HG03565 (cell line): Measurements from ENCODE around the gene TOGARAM2.

Source experiments
- ATAC-seq: cut with Tn5 transposase; IDR thresholded peaks from one replicate; pipeline ENCODE4 v1.9.1; 2021; ENCODE audit warnings: mild to moderate bottlenecking, moderate library complexity; ENCODE audit not compliant: unreplicated experiment

Gene TOGARAM2

GRCh38 chr2:29017716-29018435 is 36.8 kb downstream of the TOGARAM2 start:
- no peak for ATAC-seq

GRCh38 chr2:29021886-29022285 is 40.8 kb downstream of the TOGARAM2 start:
- no peak for ATAC-seq

- ATAC-seq: no peak
Observed at GRCh38 chr2:29022679-29023078, 41.6 kb downstream of the TOGARAM2 start.

- ATAC-seq: no peak
Observed at GRCh38 chr2:29023188-29023587, 42.1 kb downstream of the TOGARAM2 start.

- ATAC-seq: no peak
Observed at GRCh38 chr2:29024882-29025430, 43.9 kb downstream of the TOGARAM2 start.

- no peak for ATAC-seq
Observed at GRCh38 chr2:29025711-29026110, 44.6 kb downstream of the TOGARAM2 start.

GRCh38 chr2:29031046-29031445 is 49.9 kb downstream of the TOGARAM2 start:
- ATAC-seq: no peak

GRCh38 chr2:29032189-29032588 is 51.1 kb downstream of the TOGARAM2 start:
- ATAC-seq: no peak

- no peak for ATAC-seq
Observed at GRCh38 chr2:29033172-29033571, 52.1 kb downstream of the TOGARAM2 start.

- ATAC-seq: no peak
Observed at GRCh38 chr2:29033656-29034055, 52.6 kb downstream of the TOGARAM2 start.

GRCh38 chr2:29035016-29035745 is 54.1 kb downstream of the TOGARAM2 start:
- no peak for ATAC-seq

- no peak for ATAC-seq
Observed at GRCh38 chr2:29039718-29040480, 58.8 kb downstream of the TOGARAM2 start.

- no peak for ATAC-seq
Observed at GRCh38 chr2:29040552-29040951, 59.5 kb downstream of the TOGARAM2 start.

GRCh38 chr2:29041161-29041660 is 60.1 kb downstream of the TOGARAM2 start:
- ATAC-seq: no peak

GRCh38 chr2:29042561-29043075 is 61.5 kb downstream of the TOGARAM2 start:
- ATAC-seq: no peak

GRCh38 chr2:29044459-29044858 is 63.4 kb downstream of the TOGARAM2 start:
- no peak for ATAC-seq

- no peak for ATAC-seq
Observed at GRCh38 chr2:29046321-29046720, 65.2 kb downstream of the TOGARAM2 start.

- ATAC-seq: no peak
Observed at GRCh38 chr2:29047083-29047845, 66.2 kb downstream of the TOGARAM2 start.

- no peak for ATAC-seq
Observed at GRCh38 chr2:29050591-29050990, 69.5 kb downstream of the TOGARAM2 start.

- no peak for ATAC-seq
Observed at GRCh38 chr2:29051730-29052129, 70.6 kb downstream of the TOGARAM2 start.
